Nephron (organoid): Measurements from ENCODE around the gene CLMN.

Source experiments
- H3K27ac Mint-ChIP-seq, 3 experiments: 2 replicates each; pipeline ENCODE4 v1.8.0; 2020; ENCODE audit warnings: mixed read lengths in 3 of 3, mild to moderate bottlenecking in 2 of 3, moderate library complexity in 1 of 3
- H3K27me3 Mint-ChIP-seq: 2 replicates; pipeline ENCODE4 v1.8.0; 2021; ENCODE audit warnings: low read depth, mild to moderate bottlenecking, moderate library complexity, mixed read lengths
- H3K36me3 Mint-ChIP-seq: 2 replicates; pipeline ENCODE4 v1.8.0; 2020; ENCODE audit warnings: low read depth, mixed read lengths
- H3K4me1 Mint-ChIP-seq: 2 replicates; pipeline ENCODE4 v1.8.0; 2020; ENCODE audit warnings: mixed read lengths
- H3K4me3 Mint-ChIP-seq, 3 experiments: 2 replicates each; pipeline ENCODE4 v1.8.0; 2020; ENCODE audit warnings: mild to moderate bottlenecking in 3 of 3, mixed read lengths in 3 of 3, moderate library complexity in 2 of 3
- H3K9me3 Mint-ChIP-seq: 2 replicates; pipeline ENCODE4 v1.8.0; 2020; ENCODE audit warnings: mixed read lengths
- TF ChIP-seq, protein P1 (sequence below), 3 experiments: fragments of 200-600 bp; sonication (generic); IDR thresholded peaks; one replicate each; pipeline ENCODE4 v1.5.0; 2021; ENCODE audit warnings: antibody characterized with exemption in 3 of 3; ENCODE audit not compliant: unreplicated experiment in 3 of 3

Gene CLMN

DNA sequence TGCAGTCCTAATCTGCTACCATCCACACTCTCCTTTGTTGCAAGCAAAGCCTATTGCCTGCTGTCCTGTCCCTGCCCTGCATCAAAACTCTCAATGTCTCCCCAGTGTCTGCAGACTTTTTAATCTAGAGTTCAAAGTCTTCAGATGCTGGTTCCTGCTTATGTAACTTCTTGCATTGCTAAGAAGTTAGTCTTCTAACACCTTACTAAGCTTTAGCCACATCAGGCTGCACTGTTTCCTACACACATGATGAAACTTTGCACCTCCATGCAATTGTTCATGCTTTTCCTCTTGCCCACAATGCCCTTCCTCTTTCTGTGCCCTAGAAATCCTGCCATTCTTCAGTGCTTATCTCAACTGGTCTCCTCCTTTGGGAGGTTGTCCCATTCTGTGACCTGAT lies 146.2 kb downstream of the CLMN start:
- TF ChIP-seq, protein P1, sequence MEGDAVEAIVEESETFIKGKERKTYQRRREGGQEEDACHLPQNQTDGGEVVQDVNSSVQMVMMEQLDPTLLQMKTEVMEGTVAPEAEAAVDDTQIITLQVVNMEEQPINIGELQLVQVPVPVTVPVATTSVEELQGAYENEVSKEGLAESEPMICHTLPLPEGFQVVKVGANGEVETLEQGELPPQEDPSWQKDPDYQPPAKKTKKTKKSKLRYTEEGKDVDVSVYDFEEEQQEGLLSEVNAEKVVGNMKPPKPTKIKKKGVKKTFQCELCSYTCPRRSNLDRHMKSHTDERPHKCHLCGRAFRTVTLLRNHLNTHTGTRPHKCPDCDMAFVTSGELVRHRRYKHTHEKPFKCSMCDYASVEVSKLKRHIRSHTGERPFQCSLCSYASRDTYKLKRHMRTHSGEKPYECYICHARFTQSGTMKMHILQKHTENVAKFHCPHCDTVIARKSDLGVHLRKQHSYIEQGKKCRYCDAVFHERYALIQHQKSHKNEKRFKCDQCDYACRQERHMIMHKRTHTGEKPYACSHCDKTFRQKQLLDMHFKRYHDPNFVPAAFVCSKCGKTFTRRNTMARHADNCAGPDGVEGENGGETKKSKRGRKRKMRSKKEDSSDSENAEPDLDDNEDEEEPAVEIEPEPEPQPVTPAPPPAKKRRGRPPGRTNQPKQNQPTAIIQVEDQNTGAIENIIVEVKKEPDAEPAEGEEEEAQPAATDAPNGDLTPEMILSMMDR (IDR thresholded peaks at IDR 0.05; ENCODE audit: unreplicated experiment in 3 of 3) = no peak
- H3K9me3 Mint-ChIP-seq = peaks cover 4% of the 10 kb centered on the region
- no peak overlapping the region for H3K4me3 Mint-ChIP-seq
- no peaks in the 10 kb centered on the region for H3K27me3 Mint-ChIP-seq
- H3K27ac Mint-ChIP-seq = peak overlapping the region in 1 of 3 experiments; percentile 37
- peaks cover 8% of the 10 kb centered on the region for H3K36me3 Mint-ChIP-seq
- H3K4me1 Mint-ChIP-seq = peaks cover 12% of the 10 kb centered on the region

DNA sequence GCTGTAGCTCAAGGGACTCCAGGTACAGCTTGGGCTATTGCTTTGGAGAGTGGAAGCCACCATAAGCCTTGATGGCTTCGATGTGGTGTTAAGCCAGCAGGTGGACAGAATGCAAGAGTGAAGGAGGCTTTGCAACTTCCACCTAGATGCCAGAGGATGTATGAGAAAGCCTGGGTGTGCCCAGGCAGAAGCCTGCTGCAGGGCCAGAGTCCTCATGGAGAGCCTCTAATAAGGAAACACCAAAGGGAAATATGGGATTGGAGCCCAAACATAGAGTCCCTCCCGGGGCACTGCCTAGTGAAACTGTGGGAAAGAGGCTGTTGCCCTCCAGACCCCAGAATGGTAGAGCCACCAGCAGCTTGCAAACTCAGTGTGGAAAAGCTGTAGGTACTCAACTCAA lies 152.5 kb downstream of the CLMN start:
- Mint-ChIP-seq H3K27ac (no peak overlapping the region), H3K9me3 (peaks cover 29% of the 10 kb centered on the region), H3K36me3 (peaks cover 36% of the 10 kb centered on the region), H3K4me3 (no peak overlapping the region), H3K4me1 (no peaks in the 10 kb centered on the region), H3K27me3 (no peaks in the 10 kb centered on the region)
- TF ChIP-seq, protein P1 (IDR thresholded peaks at IDR 0.05; ENCODE audit: unreplicated experiment in 3 of 3) = no peak

DNA sequence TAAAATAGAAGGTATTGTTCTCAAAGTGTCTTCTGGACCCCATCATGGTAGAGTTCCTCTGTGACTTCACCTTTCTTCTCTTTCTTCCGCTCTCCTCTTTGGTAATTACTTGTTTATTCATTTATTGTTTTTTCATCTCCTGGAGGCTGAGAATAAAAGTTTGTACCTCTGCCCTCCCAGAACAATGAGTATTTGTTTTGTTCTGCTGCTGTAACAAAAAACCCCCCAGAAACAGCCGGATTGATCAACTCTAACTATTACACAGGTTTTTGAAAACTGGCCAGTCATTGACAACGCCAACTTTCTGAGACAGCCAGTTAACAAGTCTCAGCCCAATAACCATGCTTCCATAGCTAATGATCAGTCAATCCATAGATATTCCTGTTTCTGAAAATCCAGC lies 154.2 kb downstream of the CLMN start:
- Mint-ChIP-seq H3K4me3 (no peak overlapping the region), H3K27ac (no peak overlapping the region), H3K27me3 (no peaks in the 10 kb centered on the region), H3K36me3 (peaks cover 36% of the 10 kb centered on the region), H3K9me3 (peaks cover 29% of the 10 kb centered on the region), H3K4me1 (peaks cover 5% of the 10 kb centered on the region)
- TF ChIP-seq, protein P1 (IDR thresholded peaks at IDR 0.05; ENCODE audit: unreplicated experiment in 3 of 3) = no peak

DNA sequence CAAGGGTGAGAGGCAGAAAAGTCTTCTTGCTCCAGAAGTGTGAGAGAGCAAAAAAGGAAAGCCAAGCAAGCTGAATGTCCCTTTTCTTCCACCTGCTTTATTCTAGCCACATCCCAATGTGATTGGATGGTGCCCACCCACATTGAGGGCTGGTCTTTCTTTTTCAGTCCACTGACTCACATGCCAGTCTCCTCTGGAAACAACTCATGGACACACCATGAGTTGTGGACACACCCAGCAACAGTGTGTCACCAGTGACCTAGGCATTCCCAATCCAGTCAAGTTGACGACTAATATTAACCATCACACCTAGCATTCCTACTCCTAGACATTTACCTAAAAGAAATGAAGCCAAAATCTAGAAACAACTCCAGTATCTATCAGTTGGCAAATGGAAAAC lies 155.2 kb downstream of the CLMN start:
- H3K27ac Mint-ChIP-seq = no peak overlapping the region
- H3K4me1 Mint-ChIP-seq = peaks cover 5% of the 10 kb centered on the region
- peaks cover 29% of the 10 kb centered on the region for H3K9me3 Mint-ChIP-seq
- H3K36me3 Mint-ChIP-seq = peaks cover 36% of the 10 kb centered on the region
- H3K27me3 Mint-ChIP-seq = no peaks in the 10 kb centered on the region
- H3K4me3 Mint-ChIP-seq = no peak overlapping the region
- TF ChIP-seq, protein P1 (IDR thresholded peaks at IDR 0.05; ENCODE audit: unreplicated experiment in 3 of 3) = no peak

DNA sequence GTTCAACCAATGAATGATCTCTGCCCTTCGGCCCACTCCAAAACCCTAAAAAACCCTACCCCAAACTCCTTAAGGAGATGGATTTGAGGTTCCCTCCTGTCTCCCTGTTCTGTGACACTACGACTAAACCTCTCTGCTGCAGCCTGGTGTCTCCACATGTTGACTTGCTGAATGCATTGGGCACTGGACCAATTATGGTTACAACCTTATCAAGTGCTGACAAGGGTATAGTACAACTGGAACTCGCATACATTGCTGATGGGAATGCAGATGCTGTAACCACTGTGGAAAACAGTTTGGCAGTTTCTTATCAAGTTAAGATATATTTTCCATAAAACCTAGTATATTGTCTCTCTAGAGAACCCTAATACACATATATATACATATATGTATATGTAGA lies 156.0 kb downstream of the CLMN start:
- Mint-ChIP-seq H3K4me3 (no peak overlapping the region), H3K27me3 (no peaks in the 10 kb centered on the region), H3K27ac (no peak overlapping the region), H3K36me3 (peaks cover 29% of the 10 kb centered on the region), H3K4me1 (peaks cover 5% of the 10 kb centered on the region), H3K9me3 (peaks cover 26% of the 10 kb centered on the region)
- TF ChIP-seq, protein P1 (IDR thresholded peaks at IDR 0.05; ENCODE audit: unreplicated experiment in 3 of 3) = no peak

DNA sequence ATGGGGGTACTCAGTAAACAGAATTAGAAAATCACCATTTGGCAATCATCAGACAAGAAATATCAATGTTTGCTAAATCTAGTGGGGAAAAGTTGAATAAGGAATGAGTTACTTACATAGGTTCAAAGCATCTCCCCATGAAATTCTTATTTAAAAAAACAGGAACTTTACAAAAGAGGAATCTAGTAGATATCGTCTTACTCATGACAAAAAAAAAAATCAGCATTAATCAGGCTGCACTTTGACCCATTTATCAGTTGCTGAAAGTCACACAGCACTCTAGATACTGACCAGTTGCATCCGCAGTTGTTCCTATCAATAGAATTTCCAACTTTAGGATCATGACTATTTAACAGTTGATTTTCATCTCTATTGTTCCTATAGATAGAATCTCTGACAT lies 156.6 kb downstream of the CLMN start:
- H3K36me3 Mint-ChIP-seq = peaks cover 28% of the 10 kb centered on the region
- no peak overlapping the region for H3K27ac Mint-ChIP-seq
- no peaks in the 10 kb centered on the region for H3K27me3 Mint-ChIP-seq
- peaks cover 25% of the 10 kb centered on the region for H3K9me3 Mint-ChIP-seq
- no peak overlapping the region for H3K4me3 Mint-ChIP-seq
- peaks cover 7% of the 10 kb centered on the region for H3K4me1 Mint-ChIP-seq
- TF ChIP-seq, protein P1 (IDR thresholded peaks at IDR 0.05; ENCODE audit: unreplicated experiment in 3 of 3) = no peak
